H4 (cell line): ENCODE results near the gene DBI. TPM values are rescaled to one million over a fixed set of nuclear protein-coding genes. Genes with fewer than 3 reads are reported as not detected.
"Not testable (repeated sequence)": the region's sequence is repeated elsewhere in the genome, so short reads cannot be mapped to it uniquely, and the experiment has no call there.

Source experiments
- DNase-seq: peaks from one replicate; pipeline ENCODE4 v3.0.0-alpha.2; 2015; ENCODE audit warnings: low spot score
- total RNA-seq: library from RNA; depleted of rRNA; stranded (reverse); fragments of >200 nt; shearing (Covaris generic); gene quantifications from 2 replicates; pipeline ENCODE4 v1.2.3, GENCODE V29; 2014

DBI gene
- total RNA-seq, 1 experiment from 2014 or later: 339 TPM

- DNase-seq: no peak
Observed at GRCh38 chr2:119365436-119365835, 1.3 kb upstream of the DBI start.

GRCh38 chr2:119366161-119366648, 572 bp upstream of the DBI start:
- DNase-seq: no peak

GRCh38 chr2:119367472-119368099, 809 bp downstream of the DBI start:
- DNase-seq: peak; percentile 15

GRCh38 chr2:119369845-119370244, 3.1 kb downstream of the DBI start:
- no peak for DNase-seq

GRCh38 chr2:119371111-119371510, 4.3 kb downstream of the DBI start:
- DNase-seq: no peak

GRCh38 chr2:119372778-119373568, 6.2 kb downstream of the DBI start:
- DNase-seq: no peak

- not testable (repeated sequence) for DNase-seq
Observed at GRCh38 chr2:119373907-119374745, 7.3 kb downstream of the DBI start.

GRCh38 chr2:119376406-119376805, 9.6 kb downstream of the DBI start:
- not testable (repeated sequence) for DNase-seq

GRCh38 chr2:119376810-119377209, 10.0 kb downstream of the DBI start:
- no peak for DNase-seq

- no peak for DNase-seq
Observed at GRCh38 chr2:119377294-119377992, 10.7 kb downstream of the DBI start.

- DNase-seq: no peak
Observed at GRCh38 chr2:119377993-119378345, 11.2 kb downstream of the DBI start.

GRCh38 chr2:119378566-119378965, 11.8 kb downstream of the DBI start:
- DNase-seq: no peak

- no peak for DNase-seq
Observed at GRCh38 chr2:119383410-119384140, 16.8 kb downstream of the DBI start.

- no peak for DNase-seq
Observed at GRCh38 chr2:119384971-119385370, 18.2 kb downstream of the DBI start.

GRCh38 chr2:119385466-119385865, 18.7 kb downstream of the DBI start:
- no peak for DNase-seq

GRCh38 chr2:119387381-119388129, 20.8 kb downstream of the DBI start:
- peak; percentile 73 for DNase-seq

GRCh38 chr2:119389615-119390306, 23.0 kb downstream of the DBI start:
- peak; percentile 38 for DNase-seq

- no peak for DNase-seq
Observed at GRCh38 chr2:119393971-119394748, 27.4 kb downstream of the DBI start.

GRCh38 chr2:119397196-119397595, 30.4 kb downstream of the DBI start:
- no peak for DNase-seq
